ENCODE data around the gene SAT1. TPM values are rescaled to one million over a fixed set of nuclear protein-coding genes. Genes with fewer than 3 reads are reported as not detected.

The SAT1 gene
- total RNA-seq = 389 and 526 TPM in 2 replicates

DNA sequence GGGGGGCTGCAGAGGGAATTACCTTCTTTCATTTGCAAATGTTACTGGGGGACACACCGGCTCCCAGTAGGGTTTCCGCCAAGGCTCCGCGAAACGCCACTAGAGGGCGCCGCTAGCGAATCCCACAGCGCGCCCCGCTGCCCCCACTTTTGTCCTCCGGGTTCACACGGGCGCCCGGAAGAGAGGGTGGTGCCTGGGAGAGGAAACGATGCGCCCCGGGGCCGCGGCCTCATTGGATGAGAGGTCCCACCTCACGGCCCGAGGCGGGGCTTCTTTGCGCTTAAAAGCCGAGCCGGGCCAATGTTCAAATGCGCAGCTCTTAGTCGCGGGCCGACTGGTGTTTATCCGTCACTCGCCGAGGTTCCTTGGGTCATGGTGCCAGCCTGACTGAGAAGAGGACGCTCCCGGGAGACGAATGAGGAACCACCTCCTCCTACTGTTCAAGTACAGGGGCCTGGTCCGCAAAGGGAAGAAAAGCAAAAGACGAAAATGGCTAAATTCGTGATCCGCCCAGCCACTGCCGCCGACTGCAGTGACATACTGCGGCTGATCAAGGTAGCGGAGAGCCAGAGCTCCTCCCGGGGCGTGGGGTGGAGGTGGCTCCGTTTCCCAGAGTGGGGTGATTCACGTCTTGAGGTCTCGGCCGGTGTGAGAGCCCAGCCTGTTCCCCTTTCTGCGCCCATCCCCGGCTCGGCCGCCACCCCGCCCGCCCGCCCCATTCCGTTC, at the start of gene SAT1:
TSS of gene SAT1 (plus strand) at position 311 of the 726 bp plus-strand sequence. CDS start at position 490, 179 bp downstream.

DNA sequence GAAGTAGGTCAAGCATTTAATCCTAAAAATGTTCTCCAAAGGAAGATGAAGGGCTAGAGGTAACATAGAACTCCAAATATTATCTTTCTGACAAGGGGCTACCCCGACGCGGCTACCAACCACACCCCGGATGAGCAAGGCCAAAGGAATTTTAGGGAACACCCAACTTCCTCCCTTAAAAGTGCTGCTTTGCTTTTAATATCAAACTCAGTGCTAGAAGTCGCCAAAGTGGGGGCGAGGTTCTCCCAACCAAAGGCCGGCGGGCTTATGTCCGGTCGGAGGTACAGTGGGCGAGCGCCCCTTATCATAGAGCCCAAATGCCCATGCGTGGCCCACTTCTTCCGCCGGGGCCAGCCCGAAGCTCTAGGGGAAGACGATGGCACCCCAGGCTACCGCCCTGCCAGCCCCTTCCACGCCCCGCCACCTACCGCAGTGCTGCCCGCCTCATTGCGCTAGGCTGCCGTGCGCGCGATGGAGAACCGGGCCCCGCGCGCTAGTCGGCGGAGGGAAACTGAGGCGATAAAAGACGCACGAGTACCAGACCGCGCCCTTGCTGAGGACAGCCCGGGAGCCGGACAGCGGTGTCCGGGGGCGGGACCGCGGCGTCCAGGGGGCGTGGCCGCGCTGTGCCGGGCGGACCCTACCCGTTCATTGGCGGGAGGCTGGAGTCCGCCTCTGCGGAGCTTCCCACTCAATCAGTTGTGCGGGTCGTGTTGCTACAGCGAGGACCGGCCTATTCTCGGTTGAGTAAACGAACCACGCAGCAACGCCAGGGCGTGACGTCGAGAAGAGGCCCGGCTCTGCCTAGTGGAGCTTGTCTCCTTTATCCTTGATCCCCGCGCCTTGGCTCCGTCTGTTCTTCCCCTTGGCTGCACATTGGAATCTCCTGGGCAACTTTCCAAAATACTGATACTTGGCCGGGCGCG, 40.0 kb upstream of the SAT1 start, which contains the start of gene ACOT9:
TSS of gene ACOT9 (minus strand) at position 580 of the 926 bp plus-strand sequence. CDS start at position 448, 132 bp downstream.

Small RNA genes within 50 kb of the gene (small RNA-seq; reads per million reads assigned to genes)
- not detected for gene RF00019

Other genes starting within 250 kb of the SAT1 start
- gene PRDX4, start 115.7 kb upstream of the SAT1 start, total RNA-seq = 209 and 211 TPM in 2 replicates
- 86.2 and 121 TPM in 2 replicates for gene ACOT9, start 39.9 kb upstream of the SAT1 start, total RNA-seq
- 8.4 and 8.5 TPM in 2 replicates for gene APOO, start 124.8 kb downstream of the SAT1 start, total RNA-seq
- 0.10 TPM in 1 of 2 replicates, not detected in the other for gene CXorf58, start 124.8 kb downstream of the SAT1 start, total RNA-seq
- 5.9 and 7.9 TPM in 2 replicates for gene KLHL15, start 244.0 kb downstream of the SAT1 start, total RNA-seq